Posterior vena cava (tissue), 2 donors: ENCODE measurements around the gene PLPPR3. TPM values are rescaled to one million over a fixed set of nuclear protein-coding genes. Genes with fewer than 3 reads are reported as not detected.

ENCODE experiments used
- DNase-seq: peaks from one replicate; pipeline ENCODE4 v3.0.0-alpha.2; 2020; ENCODE audit warnings: low spot score
- intact Hi-C, 2 donors: fragments of 100-400 bp; cut with DNase I; formaldehyde crosslinking; loops; one replicate each; pipeline versions ENCODE4 v1.14.1 to v1.14.2; 2022 to 2023
- long read RNA-seq, 2 donors: library from polyadenylated mRNA; unstranded; transcript quantifications; one replicate each; pipeline ENCODE4 v2.0.0, GENCODE V29; 2020 to 2021
- total RNA-seq, 2 donors: library from RNA; stranded (reverse); fragmentation: NEBNext Ultra II Directional; extraction: Animal tissue kit (Norgen Biotek cat#: 25700); gene quantifications; one replicate each; pipeline ENCODE4 v1.2.1, GENCODE V29; 2021
- donor health status: DM: yes; HTN: yes; CAD: no.
- donor health status: DM: yes; HTN: yes; CAD: no.

Gene PLPPR3, protein sequence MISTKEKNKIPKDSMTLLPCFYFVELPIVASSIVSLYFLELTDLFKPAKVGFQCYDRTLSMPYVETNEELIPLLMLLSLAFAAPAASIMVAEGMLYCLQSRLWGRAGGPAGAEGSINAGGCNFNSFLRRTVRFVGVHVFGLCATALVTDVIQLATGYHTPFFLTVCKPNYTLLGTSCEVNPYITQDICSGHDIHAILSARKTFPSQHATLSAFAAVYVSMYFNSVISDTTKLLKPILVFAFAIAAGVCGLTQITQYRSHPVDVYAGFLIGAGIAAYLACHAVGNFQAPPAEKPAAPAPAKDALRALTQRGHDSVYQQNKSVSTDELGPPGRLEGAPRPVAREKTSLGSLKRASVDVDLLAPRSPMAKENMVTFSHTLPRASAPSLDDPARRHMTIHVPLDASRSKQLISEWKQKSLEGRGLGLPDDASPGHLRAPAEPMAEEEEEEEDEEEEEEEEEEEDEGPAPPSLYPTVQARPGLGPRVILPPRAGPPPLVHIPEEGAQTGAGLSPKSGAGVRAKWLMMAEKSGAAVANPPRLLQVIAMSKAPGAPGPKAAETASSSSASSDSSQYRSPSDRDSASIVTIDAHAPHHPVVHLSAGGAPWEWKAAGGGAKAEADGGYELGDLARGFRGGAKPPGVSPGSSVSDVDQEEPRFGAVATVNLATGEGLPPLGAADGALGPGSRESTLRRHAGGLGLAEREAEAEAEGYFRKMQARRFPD
- not detected for total RNA-seq
- long read RNA-seq, donor 1: 0 reads
- long read RNA-seq, donor 2: 0 reads

DNA sequence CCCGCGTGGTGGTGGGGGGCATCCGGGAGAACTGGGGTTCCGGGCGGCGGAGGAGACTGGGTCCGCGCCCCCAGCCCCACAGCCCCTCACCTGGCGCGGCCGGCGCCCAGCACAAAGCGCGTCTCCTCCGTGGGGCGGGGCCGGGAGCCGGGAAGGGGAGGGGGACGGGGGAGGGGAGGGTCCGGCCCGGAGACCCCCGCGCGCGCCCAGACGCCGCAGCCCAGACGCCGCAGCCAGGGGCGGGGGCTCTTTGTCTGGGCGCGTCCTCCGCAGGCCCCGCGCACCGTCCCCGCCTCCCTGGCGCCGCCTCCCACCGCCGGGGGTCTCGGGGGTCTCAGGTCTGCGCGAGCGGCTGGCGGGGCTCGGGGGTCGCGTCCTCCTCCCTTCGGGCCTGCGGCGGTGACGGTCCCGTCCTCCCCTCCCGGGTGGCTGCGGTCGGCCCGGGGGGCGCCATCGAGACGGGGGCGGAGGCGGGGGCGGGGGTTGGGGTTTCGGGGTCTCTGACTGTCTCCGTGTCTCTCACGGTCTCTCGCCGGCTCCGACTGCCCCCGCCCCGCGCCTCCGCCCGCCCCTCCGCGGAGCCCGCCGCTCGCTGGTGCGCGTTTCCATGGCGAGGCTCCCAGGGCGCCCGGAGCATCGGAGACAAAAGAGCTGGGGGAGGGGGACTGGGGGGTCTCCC, at the start of gene PLPPR3:
PLPPR3 (minus strand) TSS at position 131 of the 679 bp plus-strand sequence. CDS start 396 bp downstream, outside the sequence.
- intact Hi-C loops: no loop called here
- DNase-seq: peak; percentile 62

DNA sequence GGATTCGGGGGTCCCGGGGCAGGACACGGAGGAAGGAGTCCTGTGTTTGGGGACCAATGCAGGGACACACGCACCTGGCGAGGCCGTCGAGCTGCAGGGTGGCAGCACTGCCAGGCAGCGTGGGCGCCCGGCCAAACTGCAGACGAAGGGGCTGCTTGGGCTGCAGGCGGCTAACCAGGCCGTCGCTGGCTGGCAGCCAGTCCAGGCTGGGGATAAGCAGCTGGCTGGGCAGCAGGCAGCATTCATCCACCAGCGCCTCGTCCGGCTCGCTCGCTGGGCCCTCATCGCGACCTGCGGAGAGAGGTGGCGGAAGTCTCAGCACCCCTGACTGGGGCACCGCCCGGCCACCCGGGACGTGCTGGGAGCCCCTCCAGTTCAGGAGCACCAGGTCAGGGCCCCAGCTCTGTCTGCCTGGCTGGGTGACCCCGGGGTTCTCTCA, 49.2 kb upstream of the PLPPR3 start:
- intact Hi-C loops: no loop called here
- no peak for DNase-seq

- intact Hi-C loops: no loop called here
- DNase-seq: no peak
Observed at GRCh38 chr19:870314-870713, 48.6 kb upstream of the PLPPR3 start.

- peak; percentile 95 for DNase-seq
- intact Hi-C loops: no loop called here
Observed at GRCh38 chr19:869245-870177, 47.8 kb upstream of the PLPPR3 start.

DNA sequence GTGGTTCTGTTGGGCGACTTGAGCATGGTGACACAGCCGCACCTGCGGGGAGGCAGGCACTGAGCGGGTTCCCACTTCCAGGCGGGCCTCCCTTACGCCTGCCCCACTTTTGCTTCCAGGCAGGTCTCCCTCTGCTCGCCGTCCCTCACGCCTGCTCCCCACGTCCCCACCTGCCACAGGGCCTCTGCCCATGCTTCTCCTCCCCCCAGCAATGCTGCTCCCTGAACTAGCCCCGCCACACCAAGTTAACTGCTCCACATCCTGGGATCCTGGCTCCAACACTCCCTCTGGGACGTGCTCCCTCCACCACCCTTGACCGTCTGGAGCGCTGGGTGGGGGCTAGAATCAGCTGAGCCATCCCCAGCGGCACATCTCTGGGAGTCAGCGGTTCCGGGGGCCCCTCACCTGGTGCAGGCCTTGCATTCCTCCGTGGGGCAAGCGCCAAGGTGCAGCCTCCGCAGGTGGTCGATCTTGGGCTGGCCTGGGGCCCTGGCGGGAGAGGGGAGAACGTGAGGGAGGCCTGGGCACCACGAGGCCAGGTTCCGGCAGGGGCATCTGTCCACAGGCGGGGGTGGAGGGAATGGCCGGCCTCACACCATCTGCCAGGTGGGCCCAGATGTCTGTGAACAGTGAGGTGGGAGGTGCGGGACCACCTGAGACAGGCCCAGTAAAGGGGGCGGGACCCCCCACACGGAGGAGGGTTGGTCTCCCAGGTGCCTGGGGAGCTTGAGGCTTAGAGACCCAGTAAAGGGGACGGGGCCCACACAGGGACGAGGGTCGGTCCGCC, 46.9 kb upstream of the PLPPR3 start:
- intact Hi-C loops: no loop called here
- no peak for DNase-seq

GRCh38 chr19:867855-868457, 46.2 kb upstream of the PLPPR3 start:
- no peak for DNase-seq
- intact Hi-C loops: no loop called here

- intact Hi-C loops: no loop called here
- DNase-seq: no peak
Observed at GRCh38 chr19:867301-867793, 45.6 kb upstream of the PLPPR3 start.

DNA sequence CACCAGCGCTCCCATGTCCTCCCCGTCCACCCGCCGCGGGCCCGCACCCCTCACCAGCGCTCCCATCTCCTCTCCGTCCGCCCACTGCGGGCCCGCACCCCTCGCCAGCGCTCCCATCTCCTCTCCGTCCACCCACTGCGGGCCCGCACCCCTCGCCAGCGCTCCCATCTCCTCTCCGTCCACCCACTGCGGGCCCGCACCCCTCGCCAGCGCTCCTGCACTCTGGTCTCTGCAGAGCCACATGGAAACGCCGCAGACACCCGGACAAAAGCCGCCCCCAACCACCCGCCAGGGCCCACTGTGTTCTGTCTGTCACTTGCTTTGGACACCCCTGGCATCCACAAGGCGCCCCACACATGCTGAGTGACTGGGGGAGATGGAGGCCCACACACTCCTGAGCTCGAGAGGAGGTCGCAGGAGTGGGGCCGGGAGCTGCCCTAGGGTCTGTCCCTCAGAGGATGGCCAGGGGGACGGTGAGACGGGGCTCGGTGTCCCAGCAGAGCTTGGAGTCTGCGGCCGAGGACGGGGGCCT, 45.1 kb upstream of the PLPPR3 start:
- intact Hi-C loops: no loop called here
- DNase-seq: no peak

- DNase-seq: no peak
- intact Hi-C loops: loop anchor here in 1 of 2 donors (2.0 kb wide), 2 partner anchors 56 to 120 kb away; no protein-coding TSS in a partner anchor
Observed at GRCh38 chr19:863315-863620, 41.5 kb upstream of the PLPPR3 start.

DNA sequence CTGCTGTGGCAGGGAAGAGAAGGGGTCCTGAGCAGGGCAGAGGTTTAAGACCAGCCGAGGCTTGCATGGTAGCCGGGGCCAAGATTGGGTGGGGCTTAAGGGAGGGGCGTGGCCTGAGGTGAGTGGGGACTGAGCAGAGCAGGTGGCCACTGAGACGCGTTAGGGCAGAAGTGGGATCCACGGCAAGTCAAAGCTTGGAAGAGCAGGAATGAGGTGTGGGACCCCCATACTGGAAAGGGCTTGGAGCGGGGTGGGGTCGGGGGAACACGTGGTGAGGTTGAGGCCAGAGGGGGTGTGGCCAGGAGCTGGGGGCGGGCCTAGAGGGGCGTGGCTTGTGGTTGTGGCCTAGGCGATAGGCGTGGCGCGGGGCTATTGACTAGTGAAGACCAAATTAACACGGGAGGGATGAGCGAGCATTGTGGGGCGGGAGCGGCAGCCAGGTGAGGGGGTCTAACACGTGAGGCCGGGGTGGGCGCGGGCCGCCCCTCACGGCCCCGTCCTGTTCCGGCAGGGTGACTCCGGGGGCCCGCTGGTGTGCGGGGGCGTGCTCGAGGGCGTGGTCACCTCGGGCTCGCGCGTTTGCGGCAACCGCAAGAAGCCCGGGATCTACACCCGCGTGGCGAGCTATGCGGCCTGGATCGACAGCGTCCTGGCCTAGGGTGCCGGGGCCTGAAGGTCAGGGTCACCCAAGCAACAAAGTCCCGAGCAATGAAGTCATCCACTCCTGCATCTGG, 41.0 kb upstream of the PLPPR3 start:
- intact Hi-C loops: loop anchor here in 1 of 2 donors (2.0 kb wide), 2 partner anchors 56 to 120 kb away; no protein-coding TSS in a partner anchor
- DNase-seq: peak; percentile 90

- intact Hi-C loops: loop anchor here in 1 of 2 donors (2.0 kb wide), 2 partner anchors 57 to 121 kb away; no protein-coding TSS in a partner anchor
- no peak for DNase-seq
Observed at GRCh38 chr19:861756-862580, 40.2 kb upstream of the PLPPR3 start.

DNA sequence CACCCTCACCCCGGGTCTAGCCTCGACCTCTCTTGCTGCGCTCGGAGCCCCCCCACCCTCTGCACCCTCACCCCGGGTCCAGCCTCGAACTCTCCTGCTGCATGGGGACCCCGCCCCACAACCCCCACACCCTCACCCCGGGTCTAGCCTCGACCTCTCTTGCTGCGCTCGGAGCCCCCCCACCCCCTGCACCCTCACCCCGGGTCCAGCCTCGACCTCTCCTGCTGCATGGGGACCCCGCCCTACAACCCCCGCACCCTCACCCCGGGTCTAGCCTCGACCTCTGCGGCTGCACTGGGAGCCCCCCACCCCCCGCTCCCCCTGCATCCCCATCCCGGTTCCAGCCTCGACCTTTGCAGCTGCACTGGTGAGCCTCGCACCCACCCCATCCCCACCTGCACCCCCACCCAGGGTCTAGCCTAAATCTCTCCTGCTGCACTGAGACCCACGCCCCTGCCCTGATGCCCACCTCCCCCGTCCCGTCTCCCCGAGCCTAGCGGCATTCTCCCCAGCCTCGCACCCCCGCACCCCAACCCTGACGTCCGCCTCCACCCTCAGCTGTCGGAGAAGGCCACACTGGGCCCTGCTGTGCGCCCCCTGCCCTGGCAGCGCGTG, 39.5 kb upstream of the PLPPR3 start:
- intact Hi-C loops: no loop called here
- no peak for DNase-seq

GRCh38 chr19:858868-859843, 37.4 kb upstream of the PLPPR3 start, which contains the start of gene CFD:
Gene CFD (plus strand): TSS chr19:859664. CDS start chr19:859690, 26 bp downstream.
- intact Hi-C loops: loop anchor here in 1 of 2 donors (1.0 to 10.0 kb wide), 2 partner anchors 60 to 126 kb away; partner anchors contain the start of gene WDR18
- DNase-seq: peak; percentile 92

DNA sequence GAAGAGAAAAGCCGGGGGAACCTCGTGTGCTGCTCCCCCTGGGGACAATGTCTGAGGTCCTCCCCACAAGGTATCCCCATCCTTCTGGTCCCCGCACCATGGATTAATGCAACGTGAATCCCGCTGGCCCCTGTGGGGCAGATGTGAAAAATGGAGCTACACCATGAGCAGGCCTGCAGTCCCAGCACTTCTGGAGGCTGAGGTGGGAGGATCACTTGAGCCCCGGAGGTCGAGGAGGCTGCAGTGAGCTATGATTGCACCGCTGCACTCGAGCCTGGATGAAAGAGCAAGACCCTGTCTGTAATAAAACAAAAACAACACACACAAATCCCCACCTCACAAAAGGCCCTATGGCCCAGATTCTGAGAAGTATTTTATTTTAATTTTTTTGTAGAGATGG, 36.5 kb upstream of the PLPPR3 start:
- intact Hi-C loops: loop anchor here in 1 of 2 donors (10.0 kb wide), 1 partner anchor 127 kb away; the partner anchor contains the start of gene WDR18
- DNase-seq: no peak
